HG02943 (cell line): Measurements from ENCODE around the gene PSMD7.
"Not testable (repeated sequence)": the region's sequence is repeated elsewhere in the genome, so short reads cannot be mapped to it uniquely, and the experiment has no call there.

Experiments
- ATAC-seq: cut with Tn5 transposase; IDR thresholded peaks from one replicate; pipeline ENCODE4 v1.9.1; 2021; ENCODE audit warnings: mild to moderate bottlenecking, low read depth, moderate library complexity; ENCODE audit not compliant: unreplicated experiment

Gene PSMD7

DNA sequence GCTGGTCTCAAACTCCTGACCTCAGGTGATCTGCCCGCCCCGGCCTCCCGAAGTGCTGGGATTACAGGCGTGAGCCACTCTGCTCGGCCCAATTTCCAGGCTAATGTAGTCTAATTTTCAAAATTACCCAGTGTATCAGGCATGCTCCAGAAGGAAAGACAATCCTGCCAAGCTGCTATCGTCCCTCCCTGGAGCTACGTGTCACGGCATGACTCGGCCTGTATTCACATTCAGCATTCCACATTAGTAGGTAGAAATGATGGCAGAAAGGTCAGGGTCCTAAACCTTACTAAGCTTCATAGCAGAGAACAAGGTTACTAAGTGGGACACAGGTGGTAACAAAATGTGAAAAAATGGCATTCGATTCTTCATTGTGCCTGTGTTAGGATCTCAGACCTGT, 42.6 kb downstream of the PSMD7 start:
- ATAC-seq, result not testable (repeated sequence)

DNA sequence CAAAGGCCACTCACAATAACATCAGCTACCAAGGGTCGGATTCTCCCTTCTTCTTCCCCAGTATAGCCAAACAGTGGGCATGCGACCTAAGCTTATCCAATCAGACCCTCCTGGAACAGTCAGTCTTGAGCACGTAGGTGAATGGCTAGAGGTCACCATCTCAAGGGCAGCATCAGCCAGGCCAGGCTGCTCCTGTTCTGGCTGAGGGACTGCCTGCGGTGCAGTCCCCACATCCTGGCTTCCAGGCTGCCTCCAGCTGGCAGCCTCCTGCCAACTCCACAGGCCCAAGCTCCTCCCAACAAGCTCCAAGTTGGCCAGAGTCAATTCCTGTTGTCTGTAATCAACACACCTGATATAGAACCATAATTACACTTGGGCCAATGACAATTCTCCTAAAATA, 56.4 kb downstream of the PSMD7 start:
- not testable (repeated sequence) for ATAC-seq
